HG03097 (cell line): ENCODE results near the gene EXOC6B.

Experiments
- ATAC-seq: cut with Tn5 transposase; IDR thresholded peaks from one replicate; pipeline ENCODE4 v1.9.1; 2021; ENCODE audit not compliant: unreplicated experiment, low FRiP score

Gene EXOC6B

GRCh38 chr2:72796766-72797165 is 29.1 kb downstream of the EXOC6B start:
- no peak for ATAC-seq

- ATAC-seq, result no peak
Observed at GRCh38 chr2:72794572-72794971, 31.3 kb downstream of the EXOC6B start.

- ATAC-seq, result no peak
Observed at GRCh38 chr2:72793798-72794440, 31.9 kb downstream of the EXOC6B start.

GRCh38 chr2:72789241-72789640 is 36.6 kb downstream of the EXOC6B start:
- no peak for ATAC-seq

GRCh38 chr2:72788756-72789155 is 37.1 kb downstream of the EXOC6B start:
- ATAC-seq, result no peak

GRCh38 chr2:72785517-72785916 is 40.3 kb downstream of the EXOC6B start:
- no peak for ATAC-seq

- ATAC-seq, result no peak
Observed at GRCh38 chr2:72782520-72782919, 43.3 kb downstream of the EXOC6B start.

GRCh38 chr2:72781480-72781879 is 44.4 kb downstream of the EXOC6B start:
- no peak for ATAC-seq

- ATAC-seq, result no peak
Observed at GRCh38 chr2:72780477-72780876, 45.4 kb downstream of the EXOC6B start.

- no peak for ATAC-seq
Observed at GRCh38 chr2:72779495-72779894, 46.3 kb downstream of the EXOC6B start.

GRCh38 chr2:72778410-72778809 is 47.4 kb downstream of the EXOC6B start:
- no peak for ATAC-seq

GRCh38 chr2:72770879-72771461 is 54.9 kb downstream of the EXOC6B start:
- ATAC-seq, result no peak

GRCh38 chr2:72765997-72766609 is 59.7 kb downstream of the EXOC6B start:
- ATAC-seq, result no peak

GRCh38 chr2:72762276-72762675 is 63.6 kb downstream of the EXOC6B start:
- no peak for ATAC-seq

GRCh38 chr2:72759755-72760154 is 66.1 kb downstream of the EXOC6B start:
- ATAC-seq, result no peak

- ATAC-seq, result no peak
Observed at GRCh38 chr2:72757177-72757775, 68.6 kb downstream of the EXOC6B start.

GRCh38 chr2:72755647-72756423 is 70.0 kb downstream of the EXOC6B start:
- no peak for ATAC-seq

GRCh38 chr2:72754628-72755320 is 71.1 kb downstream of the EXOC6B start:
- ATAC-seq, result no peak

GRCh38 chr2:72750977-72751639 is 74.7 kb downstream of the EXOC6B start:
- ATAC-seq, result no peak

GRCh38 chr2:72750466-72750865 is 75.4 kb downstream of the EXOC6B start:
- ATAC-seq, result no peak
